ENCODE data around the gene CRISPLD2.

The CRISPLD2 gene

DNA sequence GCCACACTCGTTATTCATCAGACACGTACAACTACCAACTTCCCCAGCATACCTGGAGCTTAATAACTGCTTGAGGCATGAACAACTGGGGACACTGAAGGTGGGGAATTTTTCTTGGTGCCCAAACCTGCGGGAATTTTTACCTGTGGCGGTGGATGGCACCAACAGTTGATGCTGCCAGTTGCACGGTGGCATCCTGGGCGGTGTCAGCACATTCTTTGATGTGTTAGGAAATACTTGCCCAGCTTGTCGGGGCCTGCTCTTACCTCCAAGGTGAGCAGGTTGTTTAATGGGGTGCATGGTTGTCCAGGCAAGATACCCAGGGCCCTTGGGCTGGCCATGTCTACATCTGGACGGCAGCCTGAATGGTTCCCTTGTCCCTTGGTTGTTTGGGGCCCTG, 79.6 kb downstream of the CRISPLD2 start:
- no peak for TF ChIP-seq CTCF (IDR thresholded peaks at IDR 0.05; ENCODE audit: low read depth, low read length)
- no peak overlapping the region for H3K4me3 ChIP-seq (replicated peaks in 1 of 2; ENCODE audit: low read depth in 2 of 2, low read length in 2 of 2)
- no peak for DNase-seq (ENCODE audit: low read depth in 2 of 2)

GRCh38 chr16:84905965-84906460, 86.2 kb downstream of the CRISPLD2 start:
- TF ChIP-seq CTCF (IDR thresholded peaks at IDR 0.05; ENCODE audit: low read depth, low read length): no peak
- no peak overlapping the region for H3K4me3 ChIP-seq (replicated peaks in 1 of 2; ENCODE audit: low read depth in 2 of 2, low read length in 2 of 2)
- no peak for DNase-seq (ENCODE audit: low read depth in 2 of 2)

- TF ChIP-seq CTCF (IDR thresholded peaks at IDR 0.05; ENCODE audit: low read depth, low read length): no peak
- DNase-seq (ENCODE audit: low read depth in 2 of 2): no peak
- no peak overlapping the region for H3K4me3 ChIP-seq (replicated peaks in 1 of 2; ENCODE audit: low read depth in 2 of 2, low read length in 2 of 2)
Measured at GRCh38 chr16:84907051-84907450, 87.3 kb downstream of the CRISPLD2 start.

DNA sequence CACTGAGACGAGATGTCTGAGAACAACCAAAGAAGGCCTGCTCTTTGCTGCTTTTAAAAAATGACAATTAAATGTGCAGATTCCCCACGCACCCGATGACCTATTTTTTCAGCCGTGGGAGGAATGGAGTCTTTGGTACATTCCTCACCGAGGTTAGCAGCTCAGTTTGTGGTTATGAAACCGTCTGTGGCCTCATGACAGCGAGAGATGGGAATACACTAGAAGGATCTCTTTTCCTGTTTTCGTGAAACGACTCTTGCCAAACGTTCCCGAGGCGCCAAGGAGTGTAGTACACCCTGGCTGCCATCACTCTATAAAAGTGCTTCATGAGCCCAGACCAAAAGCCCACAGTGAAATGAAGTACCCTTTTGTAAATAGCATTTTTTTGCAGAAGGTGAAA, 87.8 kb downstream of the CRISPLD2 start:
- TF ChIP-seq CTCF (IDR thresholded peaks at IDR 0.05; ENCODE audit: low read depth, low read length): no peak
- peak; percentile 55 to 71 for DNase-seq (ENCODE audit: low read depth in 2 of 2)

GRCh38 chr16:84909476-84910085, 89.8 kb downstream of the CRISPLD2 start:
- no peak overlapping the region for H3K4me3 ChIP-seq (replicated peaks in 1 of 2; ENCODE audit: low read depth in 2 of 2, low read length in 2 of 2)
- TF ChIP-seq CTCF (IDR thresholded peaks at IDR 0.05; ENCODE audit: low read depth, low read length): no peak
- no peak for DNase-seq (ENCODE audit: low read depth in 2 of 2)

More for the DNA sequence above, 87.8 kb downstream of the CRISPLD2 start:
- no peak overlapping the region for H3K4me3 ChIP-seq (replicated peaks in 1 of 2; ENCODE audit: low read depth in 2 of 2, low read length in 2 of 2)

DNA sequence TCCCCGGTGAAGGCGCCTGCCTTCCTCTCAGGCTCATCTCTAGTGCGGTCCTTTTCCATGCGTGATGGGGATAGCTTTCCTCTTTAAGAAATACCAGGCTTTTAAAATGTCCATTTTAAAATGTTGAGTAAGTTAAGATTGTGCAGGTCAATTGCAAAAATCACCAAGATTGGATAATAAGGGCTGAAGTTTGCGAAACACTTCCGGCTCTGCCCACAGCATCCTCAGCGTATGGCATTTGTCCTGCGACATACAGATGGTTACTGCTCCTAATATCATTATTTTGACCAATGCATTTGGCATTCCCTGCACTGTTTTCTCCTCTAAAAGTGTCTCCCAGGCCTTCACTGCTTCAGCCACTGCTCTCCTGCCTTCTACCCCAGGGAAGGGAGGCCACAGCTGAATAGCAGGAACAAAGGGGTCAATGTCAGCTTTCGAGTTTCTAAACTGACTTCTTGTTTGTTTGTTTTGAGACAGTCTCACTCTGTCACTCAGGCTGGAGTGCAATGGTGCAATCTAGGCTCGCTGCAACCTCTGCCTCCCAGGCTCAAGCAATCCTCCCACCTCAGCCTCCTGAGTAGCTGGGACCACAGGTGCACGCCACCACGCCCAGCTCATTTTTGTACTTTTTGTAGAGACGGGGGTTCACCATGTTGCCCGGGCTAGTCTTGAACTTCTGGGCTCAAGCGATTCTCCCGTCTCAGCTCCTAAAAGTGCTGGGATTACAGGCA, 91.9 kb downstream of the CRISPLD2 start:
- H3K4me3 ChIP-seq (replicated peaks in 1 of 2; ENCODE audit: low read depth in 2 of 2, low read length in 2 of 2): no peak overlapping the region
- TF ChIP-seq CTCF (IDR thresholded peaks at IDR 0.05; ENCODE audit: low read depth, low read length): no peak
- peak in 1 of 2 donors; percentile 40 for DNase-seq (ENCODE audit: low read depth in 2 of 2)
